IMR-90 (cell line): Measurements from ENCODE around the gene BSDC1. TPM values are rescaled to one million over a fixed set of nuclear protein-coding genes. Genes with fewer than 3 reads are reported as not detected.

Experiments
- ATAC-seq: fragments of 200-7000 bp; cut with Tn5 transposase; 2 replicates; pipeline ENCODE4 v1.9.1; 2020; ENCODE audit warnings: low read depth, mild to moderate bottlenecking, moderate library complexity
- BruUV-seq: library from RNA; stranded (reverse); fragments of 400-500 nt; replicated peaks from 2 replicates; lab custom pipeline; 2021; lab: Mats Ljungman, UMichigan
- CTCF ChIA-PET: fragments of 300-600 bp; formaldehyde crosslinking; extraction: SDS; loops from one replicate; lab custom pipeline; 2021; ENCODE audit warnings: antibody characterized with exemption; lab: Yijun Ruan, JAX
- POLR2A ChIA-PET: fragments of 300-600 bp; sonication (Branson Sonifier 250); formaldehyde crosslinking; loops from one replicate; lab custom pipeline; 2022; ENCODE audit warnings: antibody characterized with exemption; ENCODE audit not compliant: unreplicated experiment; lab: Charles Lee
- DNase-seq: peaks from one replicate; pipeline ENCODE4 v3.0.0; 2013
- H2AFZ ChIP-seq: replicated peaks from 2 replicates; pipeline ENCODE3; 2013; ENCODE audit warnings: low read length, mild to moderate bottlenecking; ENCODE audit not compliant: poor library complexity
- H2AK5ac ChIP-seq: 2 replicates; pipeline ENCODE4 v1.6.1; 2013; ENCODE audit warnings: low read depth, low read length, inconsistent platforms
- H2AK9ac ChIP-seq: replicated peaks from 2 replicates; pipeline ENCODE3; 2013; ENCODE audit warnings: mild to moderate bottlenecking, low read depth, low read length, moderate library complexity; ENCODE audit not compliant: poor library complexity
- H2BK120ac ChIP-seq: 2 replicates; pipeline ENCODE4 v1.6.1; 2013; ENCODE audit warnings: low read depth, low read length, inconsistent platforms
- H2BK15ac ChIP-seq: 3 replicates; pipeline ENCODE4 v1.6.1; 2013; ENCODE audit warnings: low read depth, low read length, inconsistent platforms
- H2BK20ac ChIP-seq: 2 replicates; pipeline ENCODE4 v1.6.1; 2013; ENCODE audit warnings: low read depth, mild to moderate bottlenecking, inconsistent platforms, low read length, moderate library complexity
- H2BK5ac ChIP-seq: 2 replicates; pipeline ENCODE4 v1.6.1; 2013; ENCODE audit warnings: mild to moderate bottlenecking, low read depth, low read length, inconsistent platforms; ENCODE audit not compliant: poor library complexity, severe bottlenecking
- H3K14ac ChIP-seq: replicated peaks from 2 replicates; pipeline ENCODE4 v1.6.1; 2013; ENCODE audit warnings: low read depth, low read length, inconsistent platforms
- H3K18ac ChIP-seq: 2 replicates; pipeline ENCODE4 v1.6.1; 2013; ENCODE audit warnings: low read depth, low read length, control low read depth
- H3K23ac ChIP-seq: 2 replicates; pipeline ENCODE4 v1.6.1; 2013; ENCODE audit warnings: low read depth, low read length, inconsistent platforms
- H3K27ac ChIP-seq: 2 replicates; pipeline ENCODE4 v1.5.1; 2013; ENCODE audit warnings: mild to moderate bottlenecking, control low read depth, low read length; ENCODE audit not compliant: insufficient read depth
- H3K27me3 ChIP-seq: 2 replicates; pipeline ENCODE4 v1.6.1; 2013; ENCODE audit warnings: low read length; ENCODE audit not compliant: control insufficient read depth, insufficient read depth
- H3K36me3 ChIP-seq: 2 replicates; pipeline ENCODE4 v1.6.1; 2013; ENCODE audit warnings: low read length, mixed read lengths; ENCODE audit not compliant: control insufficient read depth, insufficient read depth
- H3K4ac ChIP-seq: 2 replicates; pipeline ENCODE4 v1.6.1; 2013; ENCODE audit warnings: low read depth, low read length, inconsistent platforms
- H3K4me1 ChIP-seq: 2 replicates; pipeline ENCODE4 v1.6.1; 2013; ENCODE audit warnings: low read length, mixed read lengths; ENCODE audit not compliant: control insufficient read depth, insufficient read depth
- H3K4me2 ChIP-seq: 2 replicates; pipeline ENCODE4 v1.6.1; 2013; ENCODE audit warnings: low read depth, mild to moderate bottlenecking, control low read depth, low read length, moderate library complexity
- H3K4me3 ChIP-seq: 2 replicates; pipeline ENCODE4 v1.5.1; 2013; ENCODE audit warnings: low read depth, mild to moderate bottlenecking, control low read depth, low read length, moderate library complexity; ENCODE audit not compliant: insufficient read depth
- H3K56ac ChIP-seq: 2 replicates; pipeline ENCODE4 v1.6.1; 2013; ENCODE audit warnings: low read length, inconsistent platforms; ENCODE audit not compliant: insufficient read depth; ENCODE audit errors: extremely low read depth
- H3K79me1 ChIP-seq, 2 experiments: 2 replicates each; pipeline ENCODE4 v1.6.1; 2013; ENCODE audit warnings: low read length in 2 of 2, inconsistent platforms in 1 of 2, low read depth in 1 of 2
- H3K9ac ChIP-seq: 2 replicates; pipeline ENCODE4 v1.6.1; 2013; ENCODE audit warnings: low read depth, low read length, control low read depth
- H3K9me1 ChIP-seq: 2 replicates; pipeline ENCODE4 v1.6.1; 2013; ENCODE audit warnings: low read length, inconsistent platforms; ENCODE audit not compliant: insufficient read depth
- H3K9me3 ChIP-seq: 2 replicates; pipeline ENCODE4 v1.6.1; 2013; ENCODE audit warnings: low read length; ENCODE audit not compliant: control insufficient read depth, insufficient read depth
- H4K20me1 ChIP-seq: 2 replicates; pipeline ENCODE4 v1.6.1; 2013; ENCODE audit warnings: low read length, inconsistent platforms; ENCODE audit not compliant: insufficient read depth
- H4K5ac ChIP-seq: 2 replicates; pipeline ENCODE4 v1.6.1; 2013; ENCODE audit warnings: mild to moderate bottlenecking, low read depth, low read length, control low read depth
- H4K8ac ChIP-seq, 2 experiments: 2 replicates each; pipeline ENCODE4 v1.6.1; 2013; ENCODE audit warnings: low read depth in 2 of 2, low read length in 2 of 2, control low read depth in 1 of 2, inconsistent platforms in 1 of 2
- H4K91ac ChIP-seq: 2 replicates; pipeline ENCODE4 v1.6.1; 2013; ENCODE audit warnings: low read depth, low read length, inconsistent platforms; ENCODE audit not compliant: insufficient read depth
- CEBPB ChIP-seq: IDR thresholded peaks from 2 replicates; pipeline ENCODE4 v1.6.1; 2012; ENCODE audit warnings: low read depth, low read length, improper control_type of control experiment
- USF2 ChIP-seq: fragments of 150-350 bp; IDR thresholded peaks from 2 replicates; pipeline ENCODE4 v1.6.1; 2017; ENCODE audit warnings: mild to moderate bottlenecking, antibody characterized with exemption, low read length, low read depth
- WGBS, 2 experiments: methylation state at CpG; one replicate each; pipeline versions ENCODE4 v1.1.5 to v1.1.7; 2013; ENCODE audit warnings: missing lambda C conversion rate in 2 of 2; ENCODE audit not compliant: insufficient read length in 1 of 2; ENCODE audit errors: extremely low coverage in 2 of 2; 5-methylcytosine and 5-hydroxymethylcytosine counted together
- dilution Hi-C: fragments of 300-500 bp; cut with HindIII; formaldehyde crosslinking; loops from one replicate; pipeline ENCODE4 v1.14.3; 2018; ENCODE audit warnings: low sequenced_read_pairs; ENCODE audit not compliant: unreplicated experiment
- in situ Hi-C: fragments of 300-500 bp; cut with MboI; formaldehyde crosslinking; loops from 3 replicates; pipeline ENCODE4 v1.14.3; 2019; ENCODE audit warnings: low sequenced_read_pairs, inconsistent platforms, mixed read lengths
- intact Hi-C: fragments of 100-400 bp; cut with micrococcal nuclease; formaldehyde crosslinking; loops from 2 replicates; pipeline ENCODE4 v1.10.0; 2022
- polyA plus RNA-seq, 3 experiments: library from polyadenylated mRNA; depleted of rRNA; stranded (reverse); fragments of >200 nt; gene quantifications; 2 replicates each; pipeline ENCODE4 v1.2.3, GENCODE V29; 2012; ENCODE audit warnings: low replicate concordance in 1 of 3
- total RNA-seq: library from RNA; depleted of rRNA; stranded (reverse); fragments of >200 nt; gene quantifications from 2 replicates; pipeline ENCODE4 v1.2.3, GENCODE V29; 2012

Gene BSDC1
- total and polyA plus RNA-seq, 2 of the 4 experiments (the other 2 are of a cell fraction) = 56.8 to 60.4 TPM

GRCh38 chr1:32392325-32392724, 1.9 kb downstream of the BSDC1 start:
- no peak for TF ChIP-seq CEBPB
- no peak for TF ChIP-seq USF2
- dilution Hi-C loops = no loop called here

More at GRCh38 chr1:32392325-32392724, 1.9 kb downstream of the BSDC1 start:
- Histone ChIP-seq H2BK5ac (no peak overlapping the region), H4K5ac (no peak overlapping the region), H2BK120ac (no peak overlapping the region), H3K9ac (no peak overlapping the region), H3K4me1 (peaks cover 4% of the 10 kb centered on the region), H3K14ac (no peak overlapping the region), H3K4ac (no peak overlapping the region), H2AFZ (no peak overlapping the region), H3K9me3 (no peaks in the 10 kb centered on the region), H4K20me1 (peaks cover 3% of the 10 kb centered on the region; the same call in 1 of the 2 replicates), H3K27ac (no peak overlapping the region), H3K79me1 (peaks cover 39 to 65% of the 10 kb centered on the region in 2 experiments), H2AK5ac (no peak overlapping the region), H3K56ac (no peak overlapping the region), H3K4me3 (no peak overlapping the region), H2BK20ac (no peak overlapping the region), H4K91ac (no peak overlapping the region), H3K23ac (no peak overlapping the region), H3K4me2 (no peak overlapping the region), H3K9me1 (peaks cover 8% of the 10 kb centered on the region; the same call in 1 of the 2 replicates), H4K8ac (no peak overlapping the region), H3K27me3 (no peaks in the 10 kb centered on the region), H2AK9ac (no peak overlapping the region), H2BK15ac (no peak overlapping the region), H3K36me3 (peaks cover 24% of the 10 kb centered on the region), H3K18ac (no peak overlapping the region)
- no CpG with 5 or more reads among the region's 3 CpGs for WGBS, 2 experiments
- intact Hi-C loops (loop anchor here (5.0 kb wide), 1 partner anchor 55 kb away; the partner anchor contains the start of gene MARCKSL1), in situ Hi-C loops (no loop called here)
- ATAC-seq (no peak), DNase-seq (no peak)
- ChIA-PET POLR2A (no interaction called here), CTCF (interaction anchor here (0.6 kb wide), 1 partner anchor 517 kb away, joined by 8 read pairs; no protein-coding TSS in a partner anchor)
- BruUV-seq = no TSS peak
